Suprapubic skin (tissue), 4 donors: Measurements from ENCODE around the gene PANK3. TPM values are rescaled to one million over a fixed set of nuclear protein-coding genes. Genes with fewer than 3 reads are reported as not detected.

Source experiments
- DNase-seq, 2 donors: peaks; one replicate each; pipeline ENCODE4 v3.0.0-alpha.2; 2019; ENCODE audit warnings: low spot score in 2 of 2
- H3K27ac ChIP-seq: fragments of 200-600 bp; sonication (generic); one replicate; pipeline ENCODE4 v1.5.1; 2019
- H3K27me3 ChIP-seq: fragments of 200-600 bp; sonication (generic); one replicate; pipeline ENCODE4 v1.5.1; 2019
- H3K36me3 ChIP-seq: fragments of 200-600 bp; sonication (generic); one replicate; pipeline ENCODE4 v1.5.1; 2019
- H3K4me1 ChIP-seq: fragments of 200-600 bp; sonication (generic); one replicate; pipeline ENCODE4 v1.5.1; 2019
- H3K4me3 ChIP-seq: fragments of 200-600 bp; sonication (generic); one replicate; pipeline ENCODE4 v1.5.1; 2019; ENCODE audit warnings: mild to moderate bottlenecking
- H3K9me3 ChIP-seq: fragments of 200-600 bp; sonication (generic); one replicate; pipeline ENCODE4 v1.5.1; 2019
- EP300 ChIP-seq: sonication (generic); formaldehyde crosslinking; IDR thresholded peaks from one replicate; pipeline ENCODE4 v1.6.1; 2017; ENCODE audit warnings: antibody characterized with exemption
- POLR2A ChIP-seq, 2 donors: fragments of 450-650 bp; IDR thresholded peaks; one replicate each; pipeline ENCODE4 v1.6.1; 2017; ENCODE audit warnings: antibody characterized with exemption in 2 of 2, mild to moderate bottlenecking in 2 of 2, moderate library complexity in 2 of 2
- POLR2AphosphoS5 ChIP-seq, 3 donors: sonication (generic); formaldehyde crosslinking; IDR thresholded peaks; one replicate each; pipeline ENCODE4 v1.6.1; 2017; ENCODE audit warnings: antibody characterized with exemption in 3 of 3
- WGBS: methylation state at CpG from one replicate; pipeline ENCODE4 v1.1.5; 2018; 5-methylcytosine and 5-hydroxymethylcytosine counted together
- total RNA-seq, 4 donors: library from RNA; depleted of rRNA; stranded (reverse); fragments of >200 nt; gene quantifications; one replicate each; pipeline ENCODE4 v1.1.0, GENCODE V29; 2016
- TF ChIP-seq, protein P1 (sequence below), 2 donors: fragments of 200-600 bp in 1 of 2; fragments of 450-650 bp in 1 of 2; sonication (generic) in 1 of 2; IDR thresholded peaks; one replicate each; pipeline ENCODE4 v1.5.1; 2016 to 2019; ENCODE audit warnings: antibody characterized with exemption in 2 of 2, mild to moderate bottlenecking in 1 of 2, moderate library complexity in 1 of 2

Gene PANK3
- total RNA-seq, 4 donors from 2014 or later, result 30.3 to 53.7 (median 35.0) TPM

DNA sequence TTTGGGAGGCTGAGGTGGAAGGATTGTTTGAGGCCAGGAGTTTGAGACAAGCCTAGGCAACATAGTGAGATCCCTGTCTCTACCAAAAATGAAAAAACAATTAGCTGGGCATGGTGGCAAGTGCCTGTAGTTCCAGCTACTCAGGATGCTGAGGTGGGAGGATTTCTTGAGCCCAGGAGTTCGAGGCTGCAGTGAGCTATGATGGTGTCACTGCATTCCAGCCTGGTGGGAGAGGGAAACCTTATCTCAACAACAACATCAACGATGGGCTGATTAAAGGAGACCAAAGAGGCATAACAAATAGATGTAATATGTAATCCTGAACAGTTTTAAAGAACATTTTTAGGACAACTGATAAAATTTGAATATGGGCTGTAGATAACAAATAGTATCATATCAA is 34.2 kb upstream of the PANK3 start:
- no peaks in the 10 kb centered on the region for H3K9me3 ChIP-seq
- no peaks in the 10 kb centered on the region for H3K36me3 ChIP-seq
- WGBS, result 64% methylated on average over 2 of the region's 2 CpGs
- DNase-seq, result no peak
- H3K27ac ChIP-seq, result peak overlapping the region; percentile 24
- H3K4me1 ChIP-seq, result peaks cover 5% of the 10 kb centered on the region
- no peaks in the 10 kb centered on the region for H3K27me3 ChIP-seq
- no peak for TF ChIP-seq POLR2AphosphoS5 (IDR thresholded peaks at IDR 0.05)
- no peak for TF ChIP-seq EP300
- no peak for TF ChIP-seq POLR2A (IDR thresholded peaks at IDR 0.05)
- TF ChIP-seq, protein P1, sequence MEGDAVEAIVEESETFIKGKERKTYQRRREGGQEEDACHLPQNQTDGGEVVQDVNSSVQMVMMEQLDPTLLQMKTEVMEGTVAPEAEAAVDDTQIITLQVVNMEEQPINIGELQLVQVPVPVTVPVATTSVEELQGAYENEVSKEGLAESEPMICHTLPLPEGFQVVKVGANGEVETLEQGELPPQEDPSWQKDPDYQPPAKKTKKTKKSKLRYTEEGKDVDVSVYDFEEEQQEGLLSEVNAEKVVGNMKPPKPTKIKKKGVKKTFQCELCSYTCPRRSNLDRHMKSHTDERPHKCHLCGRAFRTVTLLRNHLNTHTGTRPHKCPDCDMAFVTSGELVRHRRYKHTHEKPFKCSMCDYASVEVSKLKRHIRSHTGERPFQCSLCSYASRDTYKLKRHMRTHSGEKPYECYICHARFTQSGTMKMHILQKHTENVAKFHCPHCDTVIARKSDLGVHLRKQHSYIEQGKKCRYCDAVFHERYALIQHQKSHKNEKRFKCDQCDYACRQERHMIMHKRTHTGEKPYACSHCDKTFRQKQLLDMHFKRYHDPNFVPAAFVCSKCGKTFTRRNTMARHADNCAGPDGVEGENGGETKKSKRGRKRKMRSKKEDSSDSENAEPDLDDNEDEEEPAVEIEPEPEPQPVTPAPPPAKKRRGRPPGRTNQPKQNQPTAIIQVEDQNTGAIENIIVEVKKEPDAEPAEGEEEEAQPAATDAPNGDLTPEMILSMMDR (IDR thresholded peaks at IDR 0.05), result no peak
- H3K4me3 ChIP-seq, result no peak overlapping the region

DNA sequence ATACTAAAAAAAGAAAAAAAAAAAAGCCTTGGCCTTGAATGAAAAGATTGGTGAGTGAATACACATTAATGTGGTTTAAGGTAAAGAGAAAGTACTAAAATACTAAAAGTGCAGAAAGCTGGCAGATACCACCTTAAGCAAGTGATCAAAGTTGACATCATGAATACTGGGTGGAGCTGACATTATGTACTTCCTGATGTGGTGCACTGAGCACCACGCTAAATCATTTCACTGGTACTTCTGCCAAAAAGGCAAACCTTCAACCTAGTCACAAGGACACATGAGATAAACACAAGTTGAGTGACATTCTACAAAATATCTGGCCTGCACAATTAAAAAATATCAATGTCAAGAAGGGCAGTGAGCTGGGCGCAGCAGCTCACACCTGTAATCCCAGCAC is 33.8 kb upstream of the PANK3 start:
- peak overlapping the region; percentile 24 for H3K27ac ChIP-seq
- TF ChIP-seq POLR2A (IDR thresholded peaks at IDR 0.05) (no peak), POLR2AphosphoS5 (IDR thresholded peaks at IDR 0.05) (no peak), EP300 (no peak)
- TF ChIP-seq, protein P1 (IDR thresholded peaks at IDR 0.05), result no peak
- 30% methylated on average over 2 of the region's 2 CpGs for WGBS

DNA sequence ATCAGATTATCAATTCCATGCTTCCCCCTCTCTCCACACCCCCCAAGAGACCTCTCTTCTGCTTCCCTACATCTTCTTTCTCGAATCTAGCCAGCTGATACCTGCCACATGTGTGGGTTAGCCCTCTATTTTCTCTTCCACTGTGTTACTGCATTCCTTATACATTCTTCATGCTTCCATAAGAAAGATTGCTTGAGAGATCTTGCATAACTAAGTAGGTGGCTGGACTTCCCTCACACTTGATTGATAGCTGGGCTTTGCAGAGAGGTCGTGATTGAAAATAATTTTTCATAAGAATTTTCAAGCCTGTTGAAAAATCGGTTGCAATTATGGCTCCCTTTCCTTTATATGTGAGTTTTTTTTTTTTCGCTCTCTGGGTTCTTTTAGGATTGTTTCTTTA is 33.0 kb upstream of the PANK3 start:
- no peak overlapping the region for H3K27ac ChIP-seq
- TF ChIP-seq POLR2AphosphoS5 (IDR thresholded peaks at IDR 0.05), result no peak
- TF ChIP-seq, protein P1 (IDR thresholded peaks at IDR 0.05), result no peak
- TF ChIP-seq EP300, result no peak
- TF ChIP-seq POLR2A (IDR thresholded peaks at IDR 0.05), result no peak
- no peaks in the 10 kb centered on the region for H3K27me3 ChIP-seq
- no peaks in the 10 kb centered on the region for H3K9me3 ChIP-seq
- H3K36me3 ChIP-seq, result no peaks in the 10 kb centered on the region
- peaks cover 5% of the 10 kb centered on the region for H3K4me1 ChIP-seq
- no peak overlapping the region for H3K4me3 ChIP-seq
- DNase-seq, result no peak
- 66% methylated on average over 4 of the region's 4 CpGs for WGBS

More for the DNA sequence above, 33.8 kb upstream of the PANK3 start:
- Histone ChIP-seq H3K27me3 (no peaks in the 10 kb centered on the region), H3K9me3 (no peaks in the 10 kb centered on the region), H3K4me3 (no peak overlapping the region), H3K36me3 (no peaks in the 10 kb centered on the region), H3K4me1 (peaks cover 5% of the 10 kb centered on the region)
- no peak for DNase-seq

DNA sequence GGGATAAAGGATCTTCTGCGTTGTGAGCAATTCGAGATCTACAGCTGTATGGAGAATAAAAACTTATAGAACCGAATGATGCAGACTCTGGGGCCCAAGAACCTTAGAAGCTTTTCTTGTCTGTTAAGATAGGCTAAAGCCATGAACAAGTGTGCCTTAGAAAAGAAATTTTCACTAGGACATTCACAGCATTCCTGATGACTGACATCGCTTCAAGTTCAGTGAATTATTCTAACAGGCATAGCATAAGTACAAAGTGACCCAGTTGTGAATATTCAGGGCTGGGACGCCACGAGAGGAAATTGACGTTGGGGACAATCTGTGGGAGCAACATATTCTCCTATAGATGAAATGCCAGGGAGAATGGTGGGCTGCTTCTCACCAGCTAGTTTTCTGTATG is 32.0 kb upstream of the PANK3 start:
- Histone ChIP-seq H3K4me3 (no peak overlapping the region), H3K36me3 (no peaks in the 10 kb centered on the region), H3K4me1 (peaks cover 5% of the 10 kb centered on the region), H3K27me3 (no peaks in the 10 kb centered on the region), H3K9me3 (no peaks in the 10 kb centered on the region), H3K27ac (no peak overlapping the region)
- 65% methylated on average over 7 of the region's 7 CpGs for WGBS
- TF ChIP-seq POLR2A (IDR thresholded peaks at IDR 0.05) (no peak), POLR2AphosphoS5 (IDR thresholded peaks at IDR 0.05) (no peak), EP300 (no peak)
- TF ChIP-seq, protein P1 (IDR thresholded peaks at IDR 0.05), result no peak
- DNase-seq, result no peak

DNA sequence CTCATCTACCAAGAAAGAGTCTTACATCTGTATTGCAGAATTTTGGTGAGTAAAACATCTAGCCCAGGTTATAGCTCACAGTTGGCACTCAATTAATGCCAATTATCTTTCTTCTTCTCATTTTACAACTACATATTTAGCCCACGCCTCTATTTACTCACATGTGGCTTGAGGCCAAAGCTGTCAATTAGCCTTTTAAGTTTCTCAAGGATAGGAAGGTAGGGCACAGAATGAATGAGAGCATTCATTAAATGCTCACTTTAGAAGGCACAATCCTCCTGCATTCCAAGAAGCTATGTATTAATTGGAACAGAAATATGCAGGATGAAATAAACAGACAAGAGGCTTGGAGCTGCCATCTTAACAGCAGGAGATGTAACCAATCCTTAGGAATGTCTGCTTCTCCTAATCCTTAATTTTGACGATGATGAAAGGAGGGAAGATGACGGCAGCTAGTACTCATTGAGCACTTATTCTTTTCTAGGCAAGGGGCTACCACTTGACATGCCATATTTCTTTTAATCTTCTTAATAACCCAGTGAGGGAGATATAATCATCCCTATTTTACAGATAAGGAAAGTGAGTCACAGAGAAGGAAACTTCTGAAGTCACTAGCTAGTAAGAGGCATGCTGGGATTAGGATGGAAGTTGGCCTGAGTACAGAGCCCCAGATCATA is 30.8 kb upstream of the PANK3 start:
- Histone ChIP-seq H3K36me3 (no peaks in the 10 kb centered on the region), H3K9me3 (no peaks in the 10 kb centered on the region), H3K4me1 (peaks cover 5% of the 10 kb centered on the region), H3K27ac (no peak overlapping the region), H3K27me3 (no peaks in the 10 kb centered on the region), H3K4me3 (no peak overlapping the region)
- 58% methylated on average over 3 of the region's 3 CpGs for WGBS
- TF ChIP-seq POLR2A (IDR thresholded peaks at IDR 0.05) (no peak), EP300 (no peak)
- TF ChIP-seq, protein P1 (IDR thresholded peaks at IDR 0.05), result no peak
- no peak for DNase-seq
